Activated CD4-positive, alpha-beta T cell treated with anti-CD3 and anti-CD28 coated beads for 1 hour (primary cell): ENCODE measurements around the gene ZNF273.
"Not testable (repeated sequence)": the region's sequence is repeated elsewhere in the genome, so short reads cannot be mapped to it uniquely, and the experiment has no call there.

Source experiments
- DNase-seq: peaks from one replicate; pipeline ENCODE4 v3.0.0-alpha.2; 2020

The ZNF273 gene

DNA sequence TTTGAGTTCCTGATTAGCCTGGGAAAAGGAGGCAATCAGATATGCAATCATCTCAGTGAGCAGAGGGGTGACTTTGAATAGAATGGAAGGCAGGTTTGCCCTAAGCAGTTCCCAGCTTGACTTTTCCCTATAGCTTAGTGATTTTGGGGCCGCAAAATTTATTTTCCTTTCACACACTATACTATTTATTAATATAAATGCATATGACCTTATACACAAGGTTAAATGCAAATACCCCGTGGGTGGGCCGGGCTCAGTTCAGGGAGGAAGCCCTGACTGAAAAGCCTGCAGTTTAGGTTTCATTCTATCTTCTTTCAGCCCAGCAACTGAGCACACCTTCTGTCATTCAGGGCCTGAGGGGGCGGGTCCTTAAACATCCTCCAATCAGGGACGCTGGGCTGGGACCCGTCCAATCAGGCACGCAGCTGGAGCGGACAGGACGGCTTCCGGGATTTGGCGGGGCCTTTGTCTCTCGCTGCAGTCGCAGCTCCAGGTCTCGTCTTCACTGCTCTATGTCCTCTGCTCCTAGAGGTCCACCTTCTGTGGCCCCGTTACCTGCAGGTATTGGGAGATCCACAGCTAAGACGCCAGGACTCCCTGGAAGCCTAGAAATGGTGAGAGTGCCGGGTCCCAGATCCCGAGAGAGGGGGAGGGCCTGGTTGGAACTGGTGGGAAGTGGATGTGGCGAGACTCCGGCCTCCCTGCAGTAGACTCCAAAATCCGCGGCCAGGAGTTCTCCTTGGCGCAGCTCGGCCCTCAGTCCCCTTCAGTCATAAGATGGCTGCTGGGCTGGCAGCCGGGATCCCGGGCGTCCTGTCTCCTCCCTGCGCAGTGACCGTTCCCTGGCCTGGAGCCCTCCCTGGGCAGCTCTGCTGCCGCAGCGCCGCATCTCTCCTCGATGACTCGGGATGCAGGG lies at the start of gene ZNF273:
Gene ZNF273 (plus strand): TSS at position 468 of the 916 bp plus-strand sequence. CDS start 45 bp downstream, at position 513.
- DNase-seq, result peak; percentile 82

DNA sequence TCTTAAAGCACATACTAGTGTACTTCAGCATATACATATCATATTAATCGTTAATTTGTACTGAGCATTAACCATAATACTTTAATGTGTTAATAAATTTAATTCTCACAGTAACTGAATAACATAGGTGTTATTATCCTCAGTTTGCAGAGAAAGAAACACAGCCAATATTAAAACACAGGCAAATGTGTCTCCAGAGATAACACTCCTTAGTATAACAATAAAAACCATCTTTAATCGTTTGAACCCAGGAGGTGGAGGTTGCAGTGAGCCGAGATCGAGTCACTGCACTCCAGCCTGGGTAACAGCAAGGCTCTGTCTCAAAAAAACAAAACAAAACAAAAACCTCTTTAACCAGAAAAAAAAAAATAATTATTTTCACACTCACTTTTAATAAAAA lies 49.4 kb upstream of the ZNF273 start:
- no peak for DNase-seq

- DNase-seq, result no peak
Observed at GRCh38 chr7:64854969-64855368, 48.1 kb upstream of the ZNF273 start.

DNA sequence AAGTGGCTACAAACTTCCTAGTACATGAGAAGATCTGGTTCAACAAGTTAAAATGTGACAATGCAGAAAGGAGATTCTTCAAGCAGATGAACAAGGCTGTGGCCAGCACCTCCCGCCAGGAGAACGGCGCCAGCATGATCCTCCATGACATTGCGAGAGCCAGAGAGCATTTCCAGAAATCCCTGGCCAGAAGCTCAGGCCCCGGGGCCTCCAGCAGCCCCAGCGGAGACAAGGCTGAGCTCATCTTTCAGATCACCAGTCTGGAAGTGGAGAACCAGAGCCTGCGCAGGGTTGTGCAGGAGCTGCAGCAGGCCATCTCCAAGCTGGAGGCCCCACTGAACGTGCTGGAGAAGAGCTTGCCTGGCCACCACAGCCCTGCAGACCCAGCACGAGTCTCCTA lies 40.1 kb upstream of the ZNF273 start:
- no peak for DNase-seq

DNA sequence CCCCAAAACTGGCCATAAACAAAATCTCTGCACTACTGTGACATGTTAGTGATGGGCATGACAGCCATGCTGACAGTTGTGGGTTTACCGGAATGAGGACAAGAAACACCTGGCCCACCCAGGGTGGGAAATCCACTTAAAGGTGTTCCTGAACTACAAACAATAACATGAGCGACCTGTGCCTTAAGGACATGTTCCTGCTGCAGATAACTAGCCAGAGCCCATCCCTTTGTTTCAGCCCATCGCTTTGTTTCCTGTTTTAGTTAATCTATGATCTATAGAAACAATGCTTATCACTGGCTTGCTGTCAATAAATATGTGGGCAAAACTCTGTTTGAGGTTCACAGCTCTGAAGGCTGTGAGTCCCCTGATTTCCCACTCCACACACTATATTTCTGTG lies 39.5 kb upstream of the ZNF273 start:
- not testable (repeated sequence) for DNase-seq

DNA sequence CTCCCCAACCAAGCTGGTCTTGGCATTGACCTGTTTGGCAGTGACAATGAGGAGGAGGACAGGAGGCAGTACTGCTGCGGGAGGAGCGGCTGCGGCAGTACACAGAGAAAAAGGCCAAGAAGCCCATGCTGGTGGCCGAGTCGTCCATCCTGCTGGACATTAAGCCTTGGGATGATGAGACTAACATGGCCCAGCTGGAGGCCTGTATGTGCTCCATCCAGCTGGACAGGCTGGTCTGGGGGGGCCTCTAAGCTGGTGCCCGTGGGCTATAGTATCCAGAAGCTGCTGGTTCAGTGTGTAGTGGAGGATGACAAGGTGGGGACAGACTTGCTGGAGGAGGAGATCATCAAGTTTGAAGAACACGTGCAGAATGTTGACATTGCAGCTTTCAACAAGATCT lies 39.1 kb upstream of the ZNF273 start:
- DNase-seq, result no peak

- DNase-seq, result no peak
Observed at GRCh38 chr7:64867863-64868440, 35.1 kb upstream of the ZNF273 start.

DNA sequence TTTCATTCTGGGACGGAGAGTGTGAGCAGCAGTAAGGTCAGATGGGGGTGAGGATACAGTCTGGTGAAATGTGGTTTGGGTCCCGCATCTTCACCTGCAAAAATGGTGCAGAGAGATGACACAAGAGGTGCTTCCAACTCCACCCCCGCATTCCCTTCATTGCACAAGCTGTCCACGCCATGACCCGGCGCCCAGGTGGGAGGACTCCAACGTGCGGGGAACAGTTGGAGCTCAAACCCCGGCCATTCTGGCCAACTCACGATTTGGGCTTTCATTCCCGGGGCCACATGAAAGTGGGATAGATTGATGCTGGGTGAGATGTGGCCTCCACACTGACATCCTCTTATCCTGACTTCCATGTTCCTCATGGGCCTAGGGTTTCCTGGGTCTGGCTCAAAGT lies 34.6 kb upstream of the ZNF273 start:
- no peak for DNase-seq

DNA sequence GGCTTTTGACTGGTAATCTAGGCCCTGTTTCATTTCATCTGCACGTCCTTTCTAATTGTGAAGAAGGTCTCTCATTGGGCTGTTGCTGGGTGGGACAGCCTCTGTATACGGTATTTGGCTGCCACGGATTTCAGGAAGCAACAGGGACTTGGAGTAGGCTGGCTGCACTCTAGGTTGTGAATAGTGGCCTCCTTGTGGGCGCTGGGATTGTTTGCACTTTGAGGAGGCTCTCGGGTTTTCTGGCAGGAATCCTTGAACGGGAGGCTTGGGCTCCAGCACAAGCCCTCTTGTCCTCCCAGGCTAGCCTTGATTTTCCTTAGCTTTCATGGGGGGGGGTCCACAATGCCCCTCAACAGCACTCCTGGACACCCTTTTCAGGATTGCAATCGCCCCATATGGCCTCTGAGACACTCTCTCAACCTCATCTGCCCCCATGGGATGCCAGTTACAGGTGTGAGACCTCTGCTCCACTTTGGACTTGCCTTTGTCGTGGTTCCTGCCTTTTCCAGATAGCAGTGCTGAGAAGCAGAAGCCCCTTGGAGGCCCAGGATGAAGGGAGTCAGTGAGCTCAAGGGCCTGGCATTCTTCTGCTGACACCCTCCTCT lies 33.9 kb upstream of the ZNF273 start:
- DNase-seq, result no peak

- DNase-seq, result no peak
Observed at GRCh38 chr7:64869912-64870562, 33.0 kb upstream of the ZNF273 start.

DNA sequence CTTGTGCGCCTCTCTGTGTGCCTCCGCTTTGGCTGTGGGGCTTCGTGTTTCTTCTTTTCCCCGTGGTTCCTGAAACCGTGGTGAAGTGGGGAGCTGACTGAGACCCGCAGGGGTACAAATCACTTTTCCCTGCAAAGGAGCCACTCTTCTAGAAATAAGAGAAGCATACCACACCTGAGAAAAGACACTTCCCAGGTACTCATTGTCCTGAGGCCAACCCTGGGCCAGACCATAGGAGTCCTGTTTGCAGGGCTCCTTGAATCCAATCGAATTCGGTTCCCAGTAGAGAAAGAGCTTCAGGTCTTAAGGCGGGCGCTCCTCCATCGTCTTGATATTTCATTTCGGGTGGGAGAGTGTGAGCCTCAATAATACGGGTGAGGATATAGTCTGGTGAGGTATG lies 32.4 kb upstream of the ZNF273 start:
- no peak for DNase-seq

DNA sequence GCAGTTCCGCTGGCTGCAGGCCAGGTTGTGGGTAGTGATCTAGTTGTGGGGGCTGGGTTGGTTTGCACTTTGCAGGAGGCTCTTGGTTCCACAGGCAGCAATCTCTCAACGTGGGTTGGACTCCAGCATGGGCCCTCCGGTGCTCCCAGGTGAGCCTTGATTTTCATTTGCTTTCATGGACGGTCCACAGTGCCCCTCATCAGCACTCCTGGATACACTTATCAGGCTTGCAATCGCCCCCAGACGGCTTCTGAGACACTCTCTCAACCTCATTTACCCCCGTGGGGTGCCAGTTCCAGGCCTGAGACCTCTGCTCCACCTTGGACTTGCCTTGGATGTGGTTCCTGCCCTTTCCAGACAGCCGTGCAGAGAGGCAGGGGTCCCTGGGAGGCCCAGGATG lies 31.3 kb upstream of the ZNF273 start:
- no peak for DNase-seq

GRCh38 chr7:64872351-64873154 lies 30.5 kb upstream of the ZNF273 start:
- no peak for DNase-seq

- no peak for DNase-seq
Observed at GRCh38 chr7:64873155-64873500, 29.9 kb upstream of the ZNF273 start.

DNA sequence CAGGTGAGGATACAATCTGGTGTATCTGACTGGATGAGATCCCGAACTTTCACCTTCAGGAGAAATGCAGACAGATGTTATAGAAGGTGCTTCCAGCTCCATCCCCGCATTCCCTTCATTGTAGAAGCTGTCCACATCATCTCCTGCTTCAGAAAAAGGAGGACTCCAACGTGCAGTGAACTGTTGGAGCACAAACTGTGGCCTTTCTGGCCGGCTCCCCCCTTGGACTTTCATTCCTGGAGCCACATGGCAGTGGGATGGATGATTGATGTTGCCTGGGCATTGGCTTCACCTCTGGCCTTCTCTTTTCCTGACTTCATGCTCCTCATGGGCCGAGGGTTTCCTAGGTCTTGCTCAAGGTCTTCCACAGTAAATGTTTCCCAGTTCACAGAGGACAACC lies 29.6 kb upstream of the ZNF273 start:
- no peak for DNase-seq

GRCh38 chr7:64874114-64874513 lies 29.0 kb upstream of the ZNF273 start:
- no peak for DNase-seq

DNA sequence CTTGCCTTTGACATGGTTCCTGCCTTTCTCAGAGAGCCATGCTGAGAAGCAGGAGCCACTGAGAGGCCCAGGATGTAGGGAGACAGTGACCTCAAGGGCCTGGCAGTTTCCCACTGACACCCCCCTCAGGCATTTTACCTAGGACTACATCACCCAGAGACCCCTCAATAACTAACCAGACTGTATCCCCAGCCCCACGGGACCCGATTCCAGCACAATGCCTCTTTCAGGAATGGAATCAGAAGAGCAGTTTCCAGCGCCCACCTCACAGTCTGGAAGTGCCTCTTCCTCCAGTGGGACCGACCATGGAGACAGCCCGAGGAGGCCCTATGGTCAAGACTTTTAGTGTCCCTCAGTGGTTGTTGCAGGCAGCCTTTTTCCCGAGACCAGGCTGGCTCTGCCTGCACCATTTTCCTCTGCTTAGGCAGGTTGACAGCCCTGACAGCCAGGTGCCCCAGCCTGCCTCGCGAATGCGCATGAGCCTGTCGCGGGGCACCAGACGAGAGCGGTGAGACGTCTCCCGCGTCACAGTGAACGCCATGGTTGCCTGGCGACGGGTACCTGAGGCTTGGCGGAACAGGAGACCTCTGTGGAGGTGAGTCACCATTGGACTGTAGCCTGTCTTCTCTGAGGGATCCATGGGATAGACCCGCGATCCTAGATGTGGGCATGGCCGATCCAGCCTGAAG lies 28.4 kb upstream of the ZNF273 start:
- DNase-seq, result no peak

GRCh38 chr7:64875258-64875657 lies 27.8 kb upstream of the ZNF273 start:
- no peak for DNase-seq

- DNase-seq, result no peak
Observed at GRCh38 chr7:64875658-64876406, 27.2 kb upstream of the ZNF273 start.

GRCh38 chr7:64876792-64877713 lies 26.0 kb upstream of the ZNF273 start:
- peak; percentile 65 for DNase-seq
